AG04449 (cell line): Measurements from ENCODE around the gene CLPTM1L.
"Not testable (repeated sequence)": the region's sequence is repeated elsewhere in the genome, so short reads cannot be mapped to it uniquely, and the experiment has no call there.

Experiments
- CTCF ChIA-PET: fragments of 350-600 bp; formaldehyde crosslinking; extraction: SDS; loops from one replicate; lab custom pipeline; 2021; ENCODE audit warnings: antibody characterized with exemption; lab: Yijun Ruan, JAX
- POLR2A ChIA-PET: fragments of 400-600, 350-600 bp; formaldehyde crosslinking; extraction: SDS; loops from one replicate; lab custom pipeline; 2020; ENCODE audit warnings: antibody characterized with exemption, inconsistent platforms; lab: Yijun Ruan, JAX
- DNase-seq: peaks from one replicate; pipeline ENCODE4 v3.0.0-alpha.2; 2010; ENCODE audit warnings: low read depth, low spot score
- H3K4me3 ChIP-seq: 2 replicates; pipeline ENCODE4 v1.5.1; 2011; ENCODE audit warnings: low read depth, mild to moderate bottlenecking, control low read depth, low read length
- TF ChIP-seq, protein P1 (sequence below): IDR thresholded peaks from one replicate; pipeline ENCODE4 v1.5.1; 2011; ENCODE audit warnings: mild to moderate bottlenecking, moderate library complexity, low read length, control low read depth, inconsistent platforms; ENCODE audit not compliant: insufficient read depth; ENCODE audit errors: missing control alignments

CLPTM1L gene

DNA sequence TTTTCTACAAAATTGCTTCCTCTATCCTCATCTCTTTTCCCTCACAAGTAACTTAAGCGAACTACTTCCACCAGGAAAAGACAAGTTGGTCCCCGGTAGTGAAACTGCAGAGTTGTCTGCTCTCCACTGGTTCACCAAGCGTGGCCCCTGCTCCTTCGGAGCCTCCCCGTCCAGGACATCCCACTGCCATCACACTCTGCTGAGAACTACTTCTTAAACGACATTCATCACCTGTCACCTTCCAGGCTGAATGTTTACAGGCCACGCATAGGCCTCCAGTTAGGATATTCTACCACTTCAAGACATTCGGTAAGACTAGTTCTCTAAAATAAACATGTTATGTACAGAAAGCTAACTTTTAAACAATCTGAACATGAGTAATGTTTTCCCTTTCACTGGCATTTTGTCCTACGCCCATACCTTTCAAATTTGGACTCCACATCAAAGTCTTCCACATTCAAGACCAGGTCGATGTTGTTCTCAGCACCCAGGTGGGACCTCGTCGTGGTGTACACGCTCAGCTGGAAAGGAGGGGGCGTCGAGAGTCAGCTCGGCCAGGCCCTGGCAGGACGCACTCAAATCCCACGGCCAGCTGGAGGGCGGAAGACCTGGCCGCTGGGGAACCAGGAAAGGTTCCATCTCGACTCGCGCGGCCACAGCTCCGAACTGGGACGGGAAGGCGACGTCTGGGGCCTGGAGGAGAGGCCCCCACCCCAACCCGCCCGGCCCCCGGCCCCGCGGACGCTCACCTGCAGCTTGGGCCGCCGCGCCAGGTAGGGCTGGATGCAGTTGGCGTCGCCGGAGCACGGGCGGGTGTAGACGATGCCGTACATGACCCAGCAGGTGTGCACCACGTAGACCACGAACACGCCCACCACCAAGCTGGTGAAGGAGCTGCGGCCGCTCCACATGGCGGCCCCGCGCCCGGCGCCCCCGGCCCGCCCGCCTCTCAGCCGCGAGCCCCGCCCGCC lies 683 bp downstream of the CLPTM1L start:
- ChIA-PET POLR2A (interaction anchor here (1.1 kb wide), 1 partner anchor 16 kb away, joined by 3 read pairs; no protein-coding TSS in a partner anchor), CTCF (interaction anchor here (0.8 to 1.5 kb wide), 4 partner anchors 10 to 300 kb away, joined by 3 read pairs; no protein-coding TSS in a partner anchor)
- DNase-seq, result no peak
- TF ChIP-seq, protein P1, sequence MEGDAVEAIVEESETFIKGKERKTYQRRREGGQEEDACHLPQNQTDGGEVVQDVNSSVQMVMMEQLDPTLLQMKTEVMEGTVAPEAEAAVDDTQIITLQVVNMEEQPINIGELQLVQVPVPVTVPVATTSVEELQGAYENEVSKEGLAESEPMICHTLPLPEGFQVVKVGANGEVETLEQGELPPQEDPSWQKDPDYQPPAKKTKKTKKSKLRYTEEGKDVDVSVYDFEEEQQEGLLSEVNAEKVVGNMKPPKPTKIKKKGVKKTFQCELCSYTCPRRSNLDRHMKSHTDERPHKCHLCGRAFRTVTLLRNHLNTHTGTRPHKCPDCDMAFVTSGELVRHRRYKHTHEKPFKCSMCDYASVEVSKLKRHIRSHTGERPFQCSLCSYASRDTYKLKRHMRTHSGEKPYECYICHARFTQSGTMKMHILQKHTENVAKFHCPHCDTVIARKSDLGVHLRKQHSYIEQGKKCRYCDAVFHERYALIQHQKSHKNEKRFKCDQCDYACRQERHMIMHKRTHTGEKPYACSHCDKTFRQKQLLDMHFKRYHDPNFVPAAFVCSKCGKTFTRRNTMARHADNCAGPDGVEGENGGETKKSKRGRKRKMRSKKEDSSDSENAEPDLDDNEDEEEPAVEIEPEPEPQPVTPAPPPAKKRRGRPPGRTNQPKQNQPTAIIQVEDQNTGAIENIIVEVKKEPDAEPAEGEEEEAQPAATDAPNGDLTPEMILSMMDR, result no peak
- peak overlapping the region; percentile 88 for H3K4me3 ChIP-seq

DNA sequence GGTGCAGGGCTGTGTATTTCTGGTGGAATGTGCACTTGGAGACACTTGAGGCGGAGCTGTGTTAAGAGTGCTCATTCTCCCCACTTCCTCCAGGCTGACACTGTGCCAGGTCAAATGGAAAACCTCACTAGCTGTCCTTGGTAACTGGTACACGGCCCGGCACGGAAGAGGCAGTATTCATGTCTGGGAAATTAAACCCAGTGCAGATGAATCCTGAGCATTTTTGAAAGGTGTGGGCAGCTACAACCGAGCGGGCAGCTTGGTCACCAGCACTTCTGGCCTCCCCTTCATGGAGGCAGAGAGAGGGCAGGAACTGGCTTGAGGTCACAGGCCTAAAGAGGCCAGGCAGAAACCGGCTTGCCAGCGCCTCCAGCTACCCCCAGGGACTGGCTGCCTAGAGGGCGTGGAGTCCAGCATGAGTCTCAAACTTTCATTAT lies 1.6 kb downstream of the CLPTM1L start:
- no peak for DNase-seq
- CTCF ChIA-PET, result interaction anchor here (1.1 kb wide), 1 partner anchor 16 kb away, joined by 3 read pairs; no protein-coding TSS in a partner anchor
- peak overlapping the region; percentile 88 for H3K4me3 ChIP-seq
- POLR2A ChIA-PET, result no interaction called here
- TF ChIP-seq, protein P1, result no peak

DNA sequence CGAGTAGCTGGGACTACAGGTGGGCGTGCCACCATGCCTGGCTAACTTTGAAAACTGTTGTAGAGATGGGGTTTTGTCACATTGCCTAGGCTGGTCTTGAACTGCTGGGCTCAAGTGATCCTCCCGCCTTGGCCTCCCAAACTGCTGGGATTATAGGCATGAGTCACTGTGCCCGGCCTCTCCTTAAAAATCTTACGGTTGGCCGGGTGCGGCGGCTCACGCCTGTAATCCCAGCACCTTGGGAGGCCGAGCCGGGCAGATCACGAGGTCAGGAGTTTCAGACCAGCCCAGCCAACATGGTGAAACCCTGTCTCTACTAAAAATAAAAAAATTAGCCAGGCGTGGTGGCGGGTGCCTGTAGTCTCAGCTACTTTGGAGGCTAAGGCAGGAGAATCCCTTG lies 2.2 kb downstream of the CLPTM1L start:
- POLR2A ChIA-PET, H3K4me3 ChIP-seq, CTCF ChIA-PET, DNase-seq: not testable (repeated sequence)

DNA sequence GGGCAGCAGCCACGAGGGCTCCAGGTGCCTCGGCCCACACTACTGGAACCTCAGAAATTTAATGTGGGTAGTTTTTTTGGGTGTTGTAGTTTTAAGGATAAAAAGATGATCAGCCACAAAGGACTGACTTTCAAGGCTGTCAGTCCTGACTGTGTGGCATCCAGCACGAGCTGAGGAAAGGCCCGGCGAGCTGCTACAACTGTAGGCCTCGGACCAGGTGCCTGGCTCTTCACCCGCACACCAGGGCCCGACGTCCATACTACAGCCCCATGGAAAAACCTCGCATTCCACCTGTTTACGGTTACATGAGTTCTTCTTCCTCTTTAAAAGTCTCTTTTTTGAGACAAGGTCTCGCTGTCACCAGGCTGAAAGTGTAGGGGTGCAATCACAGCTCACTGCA lies 2.6 kb downstream of the CLPTM1L start:
- no peak overlapping the region for H3K4me3 ChIP-seq
- TF ChIP-seq, protein P1, result no peak
- CTCF ChIA-PET, result no interaction called here
- POLR2A ChIA-PET, result no interaction called here
- no peak for DNase-seq

DNA sequence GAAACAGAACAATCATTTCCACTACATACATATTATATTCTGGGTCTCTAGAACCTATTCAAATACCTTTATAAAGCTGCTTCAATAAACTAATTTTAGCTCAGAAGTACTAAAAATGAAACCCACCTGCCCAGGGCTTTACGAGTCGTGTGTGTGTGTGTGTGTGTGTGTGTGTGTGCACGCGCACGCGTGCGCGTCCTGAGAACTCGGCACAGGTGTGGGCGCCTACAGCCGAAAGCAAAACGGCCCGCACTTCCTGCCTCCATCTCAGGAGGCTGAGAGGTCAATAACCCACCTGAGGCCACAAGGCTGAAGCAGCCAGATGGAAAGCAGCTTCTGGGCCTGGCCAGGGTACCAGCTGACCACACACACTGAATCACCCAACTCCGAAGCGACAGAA lies 3.0 kb downstream of the CLPTM1L start:
- ChIA-PET POLR2A (no interaction called here), CTCF (no interaction called here)
- H3K4me3 ChIP-seq, result no peak overlapping the region
- no peak for DNase-seq
- TF ChIP-seq, protein P1, result no peak

DNA sequence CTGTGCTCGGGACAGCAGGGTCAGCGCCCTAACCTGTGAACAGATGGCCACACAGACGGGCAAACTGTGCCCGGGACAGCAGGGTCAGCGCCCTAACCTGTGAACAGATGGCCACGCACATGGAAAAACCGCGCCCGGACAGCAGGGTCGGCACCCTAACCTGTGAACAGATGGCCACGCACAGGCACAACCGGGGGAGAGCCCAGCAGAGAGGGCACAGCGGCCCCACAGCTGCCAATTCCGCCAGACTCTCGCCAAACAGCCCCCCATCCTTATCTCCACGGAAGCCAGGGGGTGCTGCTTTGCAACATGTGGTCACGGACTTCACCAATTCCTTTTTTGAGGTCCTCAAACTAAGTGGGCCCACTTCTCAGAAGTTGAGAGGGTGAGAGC lies 5.1 kb downstream of the CLPTM1L start:
- H3K4me3 ChIP-seq, DNase-seq, CTCF ChIA-PET, POLR2A ChIA-PET: not testable (repeated sequence)

DNA sequence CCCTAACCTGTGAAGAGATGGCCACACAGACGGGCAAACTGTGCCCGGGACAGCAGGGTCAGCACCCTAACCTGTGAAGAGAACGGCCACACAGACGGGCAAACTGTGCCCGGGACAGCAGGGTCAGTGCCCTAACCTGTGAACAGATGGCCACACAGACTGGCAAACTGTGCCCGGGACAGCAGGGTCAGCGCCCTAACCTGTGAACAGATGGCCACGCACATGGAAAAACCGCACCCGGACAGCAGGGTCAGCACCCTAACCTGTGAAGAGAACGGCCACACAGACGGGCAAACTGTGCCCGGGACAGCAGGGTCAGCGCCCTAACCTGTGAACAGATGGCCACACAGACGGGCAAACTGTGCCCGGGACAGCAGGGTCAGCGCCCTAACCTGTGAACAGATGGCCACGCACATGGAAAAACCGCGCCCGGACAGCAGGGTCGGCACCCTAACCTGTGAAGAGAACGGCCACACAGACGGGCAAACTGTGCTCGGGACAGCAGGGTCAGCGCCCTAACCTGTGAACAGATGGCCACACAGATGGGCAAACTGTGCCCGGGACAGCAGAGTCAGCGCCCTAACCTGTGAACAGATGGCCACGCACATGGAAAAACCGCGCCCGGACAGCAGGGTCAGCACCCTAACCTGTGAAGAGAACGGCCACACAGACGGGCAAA lies 5.6 kb downstream of the CLPTM1L start:
- H3K4me3 ChIP-seq, CTCF ChIA-PET, POLR2A ChIA-PET, DNase-seq: not testable (repeated sequence)
